Esophagus (tissue), 2 donors: ENCODE results near the gene ARHGAP4. TPM values are rescaled to one million over a fixed set of nuclear protein-coding genes. Genes with fewer than 3 reads are reported as not detected.

Source experiments
- H3K27ac ChIP-seq, 2 donors: one replicate each; pipeline ENCODE4 v1.5.1; 2013; ENCODE audit warnings: low read depth in 2 of 2, mild to moderate bottlenecking in 2 of 2, inconsistent platforms in 1 of 2, low read length in 1 of 2, moderate library complexity in 1 of 2
- H3K27me3 ChIP-seq, 2 donors: one replicate each; pipeline ENCODE4 v1.6.1; 2013; ENCODE audit warnings: low read length in 2 of 2, control low read depth in 1 of 2, mild to moderate bottlenecking in 1 of 2; ENCODE audit not compliant: insufficient read depth in 2 of 2, control insufficient read depth in 1 of 2
- H3K36me3 ChIP-seq, 2 donors: one replicate each; pipeline ENCODE4 v1.6.1; 2013; ENCODE audit warnings: low read length in 1 of 2; ENCODE audit not compliant: control insufficient read depth in 2 of 2, insufficient read depth in 2 of 2
- H3K4me1 ChIP-seq, 2 donors: one replicate each; pipeline ENCODE4 v1.6.1; 2013; ENCODE audit warnings: low read length in 1 of 2; ENCODE audit not compliant: control insufficient read depth in 2 of 2, insufficient read depth in 2 of 2
- H3K4me3 ChIP-seq, 2 donors: one replicate each; pipeline ENCODE4 v1.5.1; 2013; ENCODE audit warnings: low read length in 2 of 2, mild to moderate bottlenecking in 2 of 2, low read depth in 1 of 2, moderate library complexity in 1 of 2
- H3K9me3 ChIP-seq, 2 donors: one replicate each; pipeline ENCODE4 v1.6.1; 2013; ENCODE audit warnings: mild to moderate bottlenecking in 2 of 2, low read depth in 1 of 2, low read length in 1 of 2, moderate library complexity in 1 of 2; ENCODE audit not compliant: control insufficient read depth in 2 of 2, insufficient read depth in 1 of 2
- WGBS, 2 donors: extraction: QIAGEN DNeasy Blood & Tissue Kit; methylation state at CpG; one replicate each; pipeline ENCODE4 v1.1.7; 2013; 5-methylcytosine and 5-hydroxymethylcytosine counted together
- polyA plus RNA-seq, 2 donors: library from polyadenylated mRNA; stranded (reverse); fragments of 200-250 nt; gene quantifications; one replicate each; pipeline ENCODE4 v1.2.3, GENCODE V29; 2013
- donor health status: healthy with polysubstance abuse.
- donor health status: Bipolar disorder and iron deficiency.

ARHGAP4 gene
- polyA plus RNA-seq, 2 donors = 10.6 to 23.4 TPM

GRCh38 chrX:153922932-153923857 is 2.9 kb downstream of the ARHGAP4 start:
- Histone ChIP-seq H3K9me3 (no peaks in the 10 kb centered on the region), H3K4me1 (peaks cover 0 to 11% of the 10 kb centered on the region in 2 donors), H3K4me3 (no peak overlapping the region), H3K36me3 (no peaks in the 10 kb centered on the region), H3K27me3 (peaks cover 0 to 4% of the 10 kb centered on the region in 2 donors), H3K27ac (no peak overlapping the region)
- 50 to 58% methylated on average over 23 to 25 of the region's 25 CpGs for WGBS, 2 donors

DNA sequence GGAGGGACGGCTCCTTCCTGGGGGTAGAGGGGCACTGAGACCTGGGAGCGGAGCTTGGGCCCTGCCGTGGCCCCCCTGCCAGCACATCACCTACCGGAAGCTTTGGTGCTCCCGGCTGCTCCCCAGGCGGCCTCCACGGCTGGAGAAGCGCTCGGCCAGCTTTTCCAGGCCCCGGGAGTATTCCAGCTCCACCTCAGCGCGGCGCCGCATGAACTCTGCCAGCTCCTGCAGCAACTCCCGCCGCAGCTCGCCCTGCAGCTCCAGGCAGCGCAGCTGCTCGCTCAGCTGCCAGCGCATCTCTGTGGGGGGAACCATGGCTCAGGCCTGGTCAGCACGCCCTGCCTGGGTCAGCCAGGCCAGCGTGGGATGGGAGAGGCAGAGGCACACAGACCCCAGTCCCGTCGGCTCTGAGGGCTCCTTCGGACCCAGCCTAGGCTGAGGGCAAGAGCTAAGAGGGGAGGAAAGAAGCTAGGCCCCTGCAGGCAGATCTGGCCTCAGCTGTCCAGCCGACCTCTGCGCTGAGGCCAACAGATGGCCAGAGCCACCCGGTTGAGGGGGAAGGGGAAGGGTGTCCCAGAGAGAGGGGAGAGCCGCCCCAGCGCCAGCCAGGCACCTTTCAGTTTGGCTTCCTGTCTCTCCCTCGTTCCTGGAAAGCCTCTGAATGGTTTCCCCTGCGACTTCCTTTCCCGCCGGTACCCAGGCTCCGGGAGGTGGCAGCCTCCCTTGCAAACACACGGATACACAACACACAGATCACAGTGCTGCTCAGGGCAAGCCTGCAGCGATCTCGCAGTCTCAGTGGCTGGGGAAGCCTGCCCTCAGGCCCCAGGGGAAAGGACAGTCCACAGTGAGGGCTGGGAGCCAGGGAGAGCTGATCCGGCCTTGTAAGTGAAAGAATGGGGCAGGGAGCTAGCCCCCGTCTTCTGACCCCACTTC is 4.3 kb downstream of the ARHGAP4 start:
- Histone ChIP-seq H3K36me3 (no peaks in the 10 kb centered on the region), H3K9me3 (no peaks in the 10 kb centered on the region), H3K4me3 (peak overlapping the region in 1 of 2 donors; percentile 13), H3K27ac (no peak overlapping the region), H3K4me1 (peaks cover 0 to 6% of the 10 kb centered on the region in 2 donors), H3K27me3 (peaks cover 0 to 4% of the 10 kb centered on the region in 2 donors)
- whole genome bisulfite sequencing, 2 donors = 39 to 60% methylated on average over 35 to 40 of the region's 40 CpGs

GRCh38 chrX:153921070-153921469 is 5.0 kb downstream of the ARHGAP4 start:
- Histone ChIP-seq H3K4me3 (no peak overlapping the region), H3K4me1 (peaks cover 0 to 3% of the 10 kb centered on the region in 2 donors), H3K9me3 (no peaks in the 10 kb centered on the region), H3K27me3 (peaks cover 0 to 4% of the 10 kb centered on the region in 2 donors), H3K36me3 (no peaks in the 10 kb centered on the region), H3K27ac (no peak overlapping the region)
- 59 to 80% methylated on average over 15 to 16 of the region's 16 CpGs for WGBS, 2 donors

GRCh38 chrX:153920546-153920945 is 5.5 kb downstream of the ARHGAP4 start:
- H3K27ac ChIP-seq = no peak overlapping the region
- peaks cover 0 to 3% of the 10 kb centered on the region in 2 donors for H3K4me1 ChIP-seq
- no peak overlapping the region for H3K4me3 ChIP-seq
- H3K9me3 ChIP-seq = no peaks in the 10 kb centered on the region
- peaks cover 0 to 4% of the 10 kb centered on the region in 2 donors for H3K27me3 ChIP-seq
- 86 to 94% methylated on average over 14 of the region's 14 CpGs for WGBS, 2 donors
- no peaks in the 10 kb centered on the region for H3K36me3 ChIP-seq

DNA sequence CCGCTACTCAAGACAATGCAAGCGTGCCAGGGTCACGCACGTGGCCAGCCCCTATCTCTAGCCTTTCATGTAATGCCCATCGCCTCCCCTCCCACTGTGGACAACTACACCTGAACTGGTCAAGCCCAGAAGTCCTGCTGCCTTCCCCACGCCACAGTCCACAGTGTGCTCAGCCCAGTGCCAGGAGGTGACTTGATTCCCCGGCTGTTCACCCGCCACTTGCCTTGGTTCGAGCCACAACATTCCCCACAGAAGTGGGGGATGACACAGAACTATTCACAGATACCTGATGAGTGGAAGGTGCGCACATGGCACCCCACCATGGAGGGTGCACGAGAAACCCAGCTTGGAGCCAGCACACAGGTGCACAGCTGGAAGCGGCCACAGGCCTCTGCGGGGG is 6.8 kb downstream of the ARHGAP4 start:
- H3K27me3 ChIP-seq = peaks cover 0 to 4% of the 10 kb centered on the region in 2 donors
- H3K4me1 ChIP-seq = peaks cover 0 to 3% of the 10 kb centered on the region in 2 donors
- WGBS, 2 donors = 89 to 96% methylated on average over 13 of the region's 13 CpGs
- H3K4me3 ChIP-seq = no peak overlapping the region
- no peak overlapping the region for H3K27ac ChIP-seq
- no peaks in the 10 kb centered on the region for H3K36me3 ChIP-seq
- no peaks in the 10 kb centered on the region for H3K9me3 ChIP-seq

DNA sequence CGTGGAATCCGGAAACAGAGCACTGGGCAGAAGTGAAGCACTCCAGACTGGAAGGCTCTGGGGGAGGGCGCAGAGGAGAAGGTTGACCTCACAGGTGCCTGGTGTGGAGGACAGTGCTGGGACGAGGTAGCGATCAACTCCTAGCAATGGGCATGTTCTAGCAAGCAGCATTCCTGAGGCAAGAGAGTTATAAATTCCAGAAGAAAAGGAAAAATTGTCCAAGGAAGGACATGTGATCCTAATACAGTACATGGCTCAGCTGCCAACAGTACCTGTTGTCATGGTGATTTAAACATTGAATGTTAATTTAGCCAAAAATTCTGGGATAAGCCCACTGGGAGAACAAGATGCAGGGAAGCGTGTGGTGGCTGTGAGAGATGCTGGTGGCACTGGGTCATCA is 8.2 kb downstream of the ARHGAP4 start:
- no peaks in the 10 kb centered on the region for H3K4me1 ChIP-seq
- peaks cover 0 to 4% of the 10 kb centered on the region in 2 donors for H3K27me3 ChIP-seq
- no peaks in the 10 kb centered on the region for H3K9me3 ChIP-seq
- H3K27ac ChIP-seq = no peak overlapping the region
- no peak overlapping the region for H3K4me3 ChIP-seq
- H3K36me3 ChIP-seq = no peaks in the 10 kb centered on the region
- WGBS, 2 donors = 62 to 69% methylated on average over 6 of the region's 6 CpGs

GRCh38 chrX:153913701-153914100 is 12.4 kb downstream of the ARHGAP4 start:
- Histone ChIP-seq H3K27me3 (no peaks in the 10 kb centered on the region), H3K4me3 (no peak overlapping the region), H3K27ac (no peak overlapping the region), H3K4me1 (no peaks in the 10 kb centered on the region), H3K9me3 (no peaks in the 10 kb centered on the region), H3K36me3 (no peaks in the 10 kb centered on the region)
- 90 to 91% methylated on average over 15 to 17 of the region's 17 CpGs for WGBS, 2 donors

DNA sequence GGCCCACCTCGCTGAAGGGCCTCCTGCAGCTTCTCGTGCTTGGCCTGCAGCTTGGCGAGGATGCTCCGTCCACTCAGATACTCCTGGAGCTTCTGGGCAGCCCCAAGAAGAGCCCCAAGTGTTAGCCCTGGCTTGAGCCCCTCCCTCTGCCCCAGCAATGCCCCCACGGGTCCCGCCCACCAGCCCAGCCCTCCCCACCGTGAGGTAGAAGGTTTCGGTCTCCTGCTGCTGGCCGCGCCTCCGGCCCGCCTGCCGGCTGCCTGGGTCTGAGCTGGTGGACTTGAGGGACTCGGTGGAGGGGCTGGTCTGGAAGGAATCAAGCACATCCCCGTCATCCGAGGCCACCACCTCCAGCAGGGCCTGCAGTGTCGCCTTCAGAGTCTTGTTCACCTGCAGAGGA is 12.9 kb downstream of the ARHGAP4 start:
- Histone ChIP-seq H3K4me1 (no peaks in the 10 kb centered on the region), H3K27ac (no peak overlapping the region), H3K36me3 (no peaks in the 10 kb centered on the region), H3K27me3 (no peaks in the 10 kb centered on the region), H3K4me3 (no peak overlapping the region), H3K9me3 (no peaks in the 10 kb centered on the region)
- WGBS, 2 donors = 80% methylated on average over 14 to 17 of the region's 17 CpGs

GRCh38 chrX:153911798-153912197 is 14.3 kb downstream of the ARHGAP4 start:
- peaks cover 0 to 2% of the 10 kb centered on the region in 2 donors for H3K4me1 ChIP-seq
- WGBS, 2 donors = 83 to 85% methylated on average over 6 of the region's 6 CpGs
- no peaks in the 10 kb centered on the region for H3K27me3 ChIP-seq
- H3K36me3 ChIP-seq = no peaks in the 10 kb centered on the region
- H3K9me3 ChIP-seq = no peaks in the 10 kb centered on the region
- no peak overlapping the region for H3K4me3 ChIP-seq
- H3K27ac ChIP-seq = no peak overlapping the region
